NCI-H446 (cell line): ENCODE data around the gene NEMP2.
A peak's percentile ranks its signal among the peaks of the same experiment; 100 is the strongest.
"Not testable (repeated sequence)": the region's sequence is repeated elsewhere in the genome, so short reads cannot be mapped to it uniquely, and the experiment has no call there.

Source experiments
- DNase-seq, 2 experiments: peaks; one replicate each; lab custom pipeline; 2025; lab: John Stamatoyannopoulos, UW

Gene NEMP2

DNA sequence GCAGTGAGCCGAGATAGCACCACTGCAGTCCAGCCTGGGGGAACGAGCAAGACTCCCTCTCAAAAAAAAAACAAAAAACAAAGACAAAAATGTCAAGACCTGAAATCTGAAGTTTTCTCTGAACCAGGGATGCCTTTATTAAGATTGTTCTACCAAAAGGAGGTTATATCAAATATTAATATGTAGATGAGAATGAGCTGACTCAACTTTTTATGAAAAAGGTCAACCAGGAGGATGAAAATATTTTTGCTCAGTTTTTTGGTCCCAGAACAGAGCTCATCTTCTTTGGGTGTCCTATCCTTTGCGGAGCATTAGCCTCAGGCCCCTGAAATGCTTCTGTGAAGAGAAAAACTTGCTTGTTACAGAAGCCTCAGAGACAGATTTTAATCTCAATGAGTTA is 44.0 kb downstream of the NEMP2 start:
- DNase-seq: no peak

DNA sequence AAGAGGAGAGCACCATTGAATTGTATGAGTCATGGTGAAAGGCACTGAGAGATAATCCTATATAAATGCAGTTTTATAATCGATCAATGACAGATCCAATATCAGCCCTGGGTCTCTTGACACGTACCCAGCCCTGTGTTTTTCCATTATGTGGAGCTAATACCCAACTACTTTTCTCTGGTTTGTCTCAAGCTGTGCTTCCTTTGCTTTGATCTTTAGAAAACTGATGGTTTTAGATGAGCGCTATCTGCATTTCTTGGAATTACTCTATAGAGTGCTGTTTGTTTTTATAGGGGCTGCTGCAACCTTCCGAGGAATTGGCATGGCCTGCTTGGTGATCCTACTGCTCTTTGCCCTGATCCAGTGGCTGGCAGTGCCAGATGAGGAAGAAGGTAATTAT is 45.0 kb downstream of the NEMP2 start:
- no peak for DNase-seq

DNA sequence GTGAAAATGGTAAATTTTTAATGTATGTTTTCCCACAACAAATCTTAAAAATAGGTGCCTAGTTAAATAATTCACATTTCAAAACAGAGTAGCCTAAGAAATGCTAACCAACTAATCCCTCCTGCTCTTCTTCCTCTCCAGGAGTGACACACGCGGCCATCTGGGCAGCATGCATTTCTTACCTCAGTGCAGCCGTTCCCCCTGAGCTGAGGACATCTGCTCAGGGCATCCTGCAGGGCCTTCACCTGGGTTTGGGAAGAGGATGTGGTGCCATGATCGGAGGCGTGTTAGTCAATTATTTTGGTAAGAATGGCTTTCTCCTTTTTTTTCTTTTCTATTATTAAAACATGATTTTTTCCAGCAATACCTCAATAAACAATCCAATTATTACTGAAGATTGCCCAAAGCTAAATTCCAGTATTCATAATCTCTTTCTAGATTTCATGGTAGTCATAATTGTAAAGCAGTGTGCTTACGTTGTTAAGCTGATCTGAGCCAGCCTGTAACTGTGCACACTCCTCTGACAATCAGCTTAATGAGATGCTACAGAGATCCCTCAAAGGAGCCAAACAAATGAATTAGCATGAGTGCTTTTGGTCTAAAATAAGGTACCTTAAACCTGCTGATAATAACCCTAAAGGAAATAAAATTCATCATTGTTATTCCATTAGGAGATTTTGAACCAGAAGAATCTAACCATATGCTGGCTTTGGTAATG is 45.8 kb downstream of the NEMP2 start:
- no peak for DNase-seq

DNA sequence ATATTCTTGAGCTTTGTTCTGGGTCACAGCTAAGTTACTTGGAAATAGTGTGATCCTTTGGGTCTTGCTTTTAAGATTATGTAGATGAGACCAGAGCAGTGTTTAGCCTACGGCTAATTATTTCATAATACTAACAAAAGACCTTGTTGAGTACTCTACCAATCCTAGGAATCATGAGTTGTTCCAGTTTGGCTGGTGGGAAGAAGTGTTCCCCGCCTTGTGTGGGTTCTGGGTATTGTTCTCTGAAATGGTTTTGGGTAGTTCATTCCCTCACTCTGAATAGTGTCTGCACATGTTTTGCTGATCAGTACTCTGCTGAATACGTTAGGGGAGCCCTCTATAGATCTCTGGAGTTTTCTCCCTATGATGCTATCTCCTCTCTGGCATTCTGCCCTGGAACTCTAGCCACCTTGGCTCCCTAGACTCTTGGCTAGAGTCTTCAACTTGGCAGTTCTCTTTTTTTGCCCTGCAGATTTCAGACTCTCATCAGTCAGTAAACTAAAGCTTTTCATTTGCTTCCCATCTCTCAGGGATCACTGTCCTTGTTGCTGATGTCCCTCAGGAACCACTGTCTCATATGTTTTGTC is 48.4 kb downstream of the NEMP2 start:
- peak; percentile 79 to 94 for DNase-seq

DNA sequence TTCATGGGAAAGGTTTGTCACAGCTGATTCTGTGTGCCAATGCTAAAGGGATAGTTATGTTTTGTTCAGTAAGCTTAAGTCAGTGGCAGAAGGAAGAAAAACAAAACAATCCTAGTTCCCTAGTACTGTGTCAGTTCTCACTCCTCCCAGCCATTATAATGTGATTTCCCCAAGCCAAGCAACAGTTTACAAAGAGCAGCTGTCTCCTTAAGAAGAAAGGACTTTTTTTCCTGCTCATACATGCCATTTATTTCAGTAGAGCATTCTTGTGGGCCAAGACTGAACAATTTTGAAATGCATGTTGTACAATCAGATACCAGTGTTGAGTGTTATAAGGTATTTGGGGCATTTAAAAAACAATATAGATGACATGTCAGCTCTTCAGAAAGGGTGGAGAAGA is 52.1 kb downstream of the NEMP2 start:
- no peak for DNase-seq

DNA sequence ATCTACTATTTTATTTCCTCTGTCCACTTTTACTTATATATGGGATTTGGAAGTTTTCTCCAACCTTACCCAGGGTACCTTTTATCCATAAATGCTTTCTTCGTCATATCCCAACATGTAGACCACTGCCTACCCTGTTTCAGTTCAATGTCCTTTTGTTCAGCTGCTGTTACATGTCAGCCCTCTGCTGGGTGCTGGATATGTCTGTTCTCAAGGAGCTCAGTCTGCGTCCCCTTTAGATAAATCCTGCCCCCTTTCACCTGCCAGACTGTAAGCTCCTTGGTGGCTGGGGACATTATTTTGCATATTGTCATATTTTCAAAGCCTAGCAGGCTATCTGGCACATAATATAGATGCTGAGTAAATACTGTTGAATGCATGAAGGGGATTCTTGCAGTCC is 53.2 kb downstream of the NEMP2 start:
- no peak for DNase-seq

DNA sequence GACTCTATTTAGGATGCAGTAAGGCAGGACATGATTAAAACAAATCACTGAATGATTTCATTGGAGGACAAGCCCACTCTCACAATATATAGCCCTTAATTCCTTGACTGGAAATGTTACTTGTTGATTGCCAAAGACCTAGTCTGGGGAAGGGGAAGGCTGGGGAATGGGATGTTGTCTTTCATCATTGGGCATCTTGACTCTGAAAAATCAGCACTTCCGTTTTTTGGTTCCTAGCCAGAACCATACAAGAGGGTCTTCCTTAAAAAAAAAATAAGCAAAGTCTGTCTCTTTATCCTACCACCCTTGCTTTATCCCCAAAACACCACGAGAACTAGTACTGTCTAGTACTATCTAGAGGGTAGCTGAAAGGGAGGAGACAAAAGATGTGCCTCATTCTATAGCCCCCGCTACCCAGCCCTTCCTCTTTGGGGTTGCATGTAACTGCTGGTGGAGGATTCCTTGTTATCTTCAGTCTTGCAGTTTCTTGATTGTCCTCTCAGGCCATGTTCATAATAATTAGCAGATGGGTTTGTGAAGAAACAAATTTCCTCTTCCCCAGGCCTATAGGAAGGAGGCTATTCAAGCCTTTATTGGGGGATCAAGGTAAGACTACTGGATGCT is 55.8 kb downstream of the NEMP2 start:
- DNase-seq: no peak

DNA sequence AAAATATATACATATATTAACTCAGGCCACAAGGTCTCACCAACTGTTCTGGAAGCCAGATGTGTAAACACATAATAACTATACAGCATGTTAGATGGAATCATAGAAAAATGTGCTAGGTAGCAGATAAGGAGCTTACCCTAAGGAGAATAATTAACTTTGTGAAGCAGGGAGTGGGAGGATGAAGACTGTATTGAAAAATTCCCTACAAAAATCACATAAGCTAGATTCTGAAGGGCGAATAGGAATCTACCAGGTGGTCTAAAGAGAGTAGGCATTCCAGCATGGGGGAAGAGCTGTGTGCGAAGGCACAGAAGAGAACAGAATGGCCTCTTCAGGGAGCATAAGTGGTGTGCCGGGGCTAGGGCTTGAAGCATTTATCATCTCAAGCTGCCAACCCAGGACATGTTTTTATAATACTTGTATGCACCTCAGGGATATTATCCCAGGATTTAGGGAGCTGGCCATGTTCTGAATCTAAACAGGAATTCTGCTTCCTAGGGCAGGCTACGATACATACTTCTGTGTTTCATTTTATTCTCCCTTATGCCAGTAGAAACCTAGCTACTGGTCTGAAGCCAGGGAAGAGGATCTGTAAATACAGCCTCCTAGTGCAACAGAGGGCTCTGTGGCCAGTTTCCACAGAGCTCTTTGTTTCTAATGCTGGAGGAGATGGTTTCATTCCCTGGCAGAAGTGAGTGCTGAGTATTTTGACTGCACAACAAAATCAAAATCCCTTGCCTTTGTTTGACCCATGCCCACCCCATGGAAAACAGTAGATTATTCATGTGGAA is 56.7 kb downstream of the NEMP2 start:
- DNase-seq: peak; percentile 63 to 78

DNA sequence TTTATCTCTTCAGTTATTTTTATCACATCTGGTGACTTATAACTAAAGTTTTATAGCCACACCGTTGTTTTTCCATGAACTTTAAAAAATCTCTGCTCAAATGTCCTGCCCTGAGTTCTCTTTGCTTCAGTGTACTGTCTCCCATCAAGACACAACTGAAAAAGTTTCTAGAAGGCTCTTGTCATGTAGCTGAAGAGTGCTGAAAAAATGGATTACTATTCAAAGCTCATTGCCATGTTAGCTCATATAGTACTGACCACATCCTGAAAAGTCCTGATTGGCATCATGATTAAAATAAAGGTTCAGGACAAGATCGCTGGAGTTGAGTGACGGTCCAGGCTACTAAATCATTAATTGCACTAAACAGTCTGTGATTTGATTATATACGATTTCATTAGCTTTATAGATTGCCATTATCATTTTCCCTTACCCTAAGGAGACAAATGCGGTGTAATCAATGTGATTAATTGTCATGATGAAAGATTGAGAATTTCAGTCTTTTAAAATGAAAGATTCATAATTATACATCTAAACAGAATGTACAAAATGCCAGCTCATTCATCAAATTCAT is 64.2 kb downstream of the NEMP2 start:
- no peak for DNase-seq

DNA sequence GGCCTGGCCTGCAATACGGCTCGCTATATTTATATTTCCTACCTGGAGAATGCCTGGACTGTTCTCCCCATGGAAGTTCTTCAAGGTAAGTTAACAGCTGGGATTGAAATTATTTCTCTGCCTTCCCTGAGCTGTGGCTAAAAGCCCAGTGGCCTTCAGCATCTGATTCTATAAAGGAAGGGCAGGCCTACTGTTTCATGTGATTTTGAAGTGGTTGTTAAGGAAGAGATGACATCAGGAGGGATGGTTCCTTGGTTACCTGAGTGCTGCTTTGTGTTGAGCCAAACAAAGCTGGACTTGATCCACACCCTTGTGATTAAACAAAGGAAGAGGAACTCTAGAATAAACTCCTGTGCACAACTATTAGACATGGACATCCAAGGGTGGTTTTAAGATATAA is 64.8 kb downstream of the NEMP2 start:
- DNase-seq: peak; percentile 63 to 76

DNA sequence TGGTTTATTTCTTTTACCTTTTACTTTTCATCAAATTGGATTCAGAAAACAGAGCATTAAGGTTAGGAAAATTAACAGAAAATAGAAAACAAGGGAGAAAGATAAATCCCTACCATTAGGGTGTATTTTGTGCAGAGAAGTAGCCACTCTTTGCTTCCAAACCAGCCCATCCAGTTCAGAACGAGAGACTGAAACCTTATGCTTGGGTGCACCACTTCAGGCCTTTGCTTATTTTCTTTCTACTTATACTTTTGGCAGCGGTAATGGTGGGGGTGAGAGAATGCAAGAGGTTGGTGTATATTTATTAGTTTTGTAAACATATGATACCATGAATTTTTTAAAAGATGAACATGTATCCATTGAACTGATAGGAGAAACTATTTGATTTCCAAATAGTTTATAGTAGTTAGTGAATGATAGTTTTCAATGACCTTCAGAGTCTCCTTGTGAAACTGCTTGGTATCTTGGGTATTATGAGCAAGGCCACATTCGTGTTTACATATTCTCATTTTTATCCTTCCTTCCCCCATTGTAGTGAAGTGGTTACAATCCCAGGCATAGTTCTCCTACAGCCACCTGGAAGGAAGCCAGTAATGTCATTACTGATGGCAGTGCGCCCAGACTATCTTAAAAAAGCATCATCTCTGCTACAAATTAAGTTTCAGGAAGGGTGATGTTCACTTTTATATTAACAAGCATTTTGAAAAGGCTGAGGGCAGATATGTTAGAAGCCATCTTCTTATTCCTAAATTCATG is 65.5 kb downstream of the NEMP2 start:
- peak; percentile 96 for DNase-seq

DNA sequence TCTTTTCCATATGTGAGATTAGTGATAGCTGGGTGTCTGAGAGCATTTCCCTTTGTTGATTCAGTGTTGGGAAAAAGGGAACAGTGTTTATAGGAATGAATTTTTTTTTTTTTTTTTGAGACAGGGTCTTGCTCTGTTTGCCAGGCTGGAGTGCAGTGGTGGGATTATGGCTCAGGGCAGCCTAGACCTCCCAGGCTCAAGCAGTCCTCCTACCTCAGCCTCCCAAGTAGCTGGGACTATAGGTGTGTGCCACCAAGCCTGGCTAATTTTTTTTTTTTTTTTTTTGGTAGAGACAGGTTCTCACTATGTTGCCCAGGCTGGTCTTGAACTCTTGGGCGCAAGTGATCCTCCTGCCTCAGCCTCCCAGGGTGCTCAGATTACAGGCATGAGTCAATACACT is 66.2 kb downstream of the NEMP2 start:
- DNase-seq: not testable (repeated sequence)

DNA sequence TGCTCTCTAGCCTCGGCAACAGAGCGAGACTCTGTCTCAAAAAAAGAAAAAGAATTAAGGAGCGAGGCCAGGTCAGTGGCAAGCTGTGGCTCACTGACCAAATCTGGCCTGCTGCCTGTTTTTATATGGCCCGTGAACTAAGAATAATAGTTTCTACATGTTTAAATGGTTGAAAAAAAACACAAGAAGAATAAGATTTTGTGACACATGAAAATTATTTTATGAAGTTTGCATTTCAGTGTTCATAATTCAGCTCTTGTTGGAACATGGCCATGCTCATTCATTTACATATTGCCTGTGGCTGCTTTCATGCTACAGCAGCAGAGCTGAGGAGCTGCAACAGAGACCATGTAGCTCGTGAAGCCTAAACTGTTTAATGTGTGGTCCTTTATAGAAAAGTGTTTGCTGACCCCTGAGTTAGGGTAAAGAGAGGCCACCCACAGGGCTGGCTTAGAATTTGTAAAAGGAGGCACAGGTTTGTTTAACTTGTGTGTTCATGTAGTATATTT is 66.9 kb downstream of the NEMP2 start:
- peak; percentile 44 to 54 for DNase-seq

DNA sequence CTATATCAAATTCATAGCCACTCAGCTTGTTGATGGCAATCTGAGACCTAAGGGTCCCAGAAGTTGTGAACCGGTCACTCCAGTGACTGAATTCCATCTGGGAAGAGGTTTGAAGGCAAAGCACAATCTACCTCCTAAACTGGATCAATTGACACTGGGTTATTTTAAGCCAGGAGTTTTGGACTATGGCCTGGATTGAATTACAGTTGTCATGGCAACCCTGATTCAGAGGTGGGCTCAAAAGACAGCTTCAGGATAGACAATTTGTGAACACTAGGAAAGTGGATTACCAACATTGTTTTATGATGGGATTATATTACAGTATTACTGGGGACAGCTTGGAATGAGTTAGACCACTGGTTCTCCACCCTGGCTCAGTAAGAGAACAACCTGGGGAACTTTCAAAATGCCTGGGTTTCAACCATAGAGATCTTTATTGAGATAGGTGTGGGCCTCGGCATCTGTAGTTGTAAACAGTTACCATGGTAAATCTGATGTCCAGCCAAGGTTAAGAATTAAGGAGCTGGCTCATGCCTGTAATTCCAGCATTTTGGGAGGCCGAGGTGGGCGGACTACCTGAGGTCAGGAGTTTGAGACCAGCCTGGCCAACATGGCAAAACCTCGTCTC is 67.6 kb downstream of the NEMP2 start:
- peak; percentile 60 to 72 for DNase-seq

DNA sequence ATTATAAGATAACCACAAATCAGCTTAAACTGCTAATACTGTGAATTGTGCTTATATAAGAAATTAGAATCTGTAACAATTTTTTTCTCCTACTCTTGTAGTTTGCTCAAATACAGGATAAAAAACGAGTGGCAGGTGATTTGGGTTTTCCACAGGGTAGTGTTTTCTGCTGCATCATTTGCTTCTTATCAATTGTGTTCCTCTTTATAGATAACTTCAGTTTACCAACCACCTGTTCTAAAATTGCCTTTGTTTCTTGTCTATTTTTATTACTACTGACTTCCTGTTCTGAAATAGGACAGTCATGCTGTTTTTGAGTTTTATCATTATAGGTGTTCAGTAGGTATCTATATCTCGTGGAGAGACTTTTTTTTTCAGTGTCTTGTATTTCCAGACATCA is 69.5 kb downstream of the NEMP2 start:
- no peak for DNase-seq

DNA sequence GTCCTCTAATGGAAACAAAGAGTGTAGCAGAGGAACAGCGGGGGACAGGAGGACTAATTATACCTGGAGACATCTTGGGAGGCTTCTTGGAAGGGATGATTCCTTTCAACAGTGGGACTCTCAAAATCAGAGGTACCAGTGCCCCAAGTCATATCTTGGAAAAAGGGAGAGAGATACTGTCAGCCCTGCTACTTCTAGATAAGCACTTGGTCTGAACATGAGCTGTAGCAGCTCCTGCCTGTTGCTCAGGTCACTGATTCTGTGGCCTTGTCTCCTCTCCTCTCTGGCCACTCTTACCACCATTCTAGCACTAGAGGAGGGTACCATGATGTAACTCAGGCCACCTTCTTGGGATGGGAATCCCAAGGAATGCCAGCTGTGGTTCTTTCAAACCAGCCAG is 71.9 kb downstream of the NEMP2 start:
- no peak for DNase-seq

DNA sequence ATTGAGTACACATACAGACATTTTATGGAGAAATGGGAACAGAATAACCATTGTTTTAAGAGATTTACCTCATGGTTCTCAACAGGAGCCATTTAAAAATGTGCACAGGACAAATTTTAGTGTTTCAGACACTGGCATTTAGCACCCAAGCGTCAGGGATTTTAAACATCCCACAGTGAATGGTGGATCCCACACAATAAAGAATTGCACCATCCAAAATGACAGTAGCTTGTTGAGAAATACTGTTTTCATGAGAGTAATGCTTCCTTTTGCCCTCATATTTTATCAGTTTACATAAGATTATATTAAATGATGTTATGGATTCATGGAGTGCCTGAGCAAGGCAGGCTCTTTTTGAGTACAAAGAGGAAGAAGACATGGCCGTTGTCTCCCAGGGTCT is 72.3 kb downstream of the NEMP2 start:
- no peak for DNase-seq

DNA sequence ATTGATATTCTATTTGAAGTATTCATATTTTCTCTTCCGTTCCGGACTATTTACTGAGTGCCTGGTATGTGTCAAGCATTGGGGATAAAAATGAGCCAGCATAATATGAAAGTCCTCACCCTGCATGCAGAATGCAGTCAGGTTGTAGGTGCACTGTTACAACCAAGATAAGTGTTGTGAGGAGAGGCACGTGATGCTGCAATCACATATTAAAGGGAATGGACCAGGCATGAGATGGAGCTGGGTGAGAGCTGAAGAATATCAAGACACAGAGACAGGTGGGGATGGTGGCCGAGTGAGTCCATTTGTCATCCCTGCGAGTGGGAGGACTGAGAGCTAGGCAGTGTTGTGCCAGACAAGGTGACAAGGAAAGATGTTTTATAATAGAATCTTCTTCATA is 74.0 kb downstream of the NEMP2 start:
- DNase-seq: no peak

DNA sequence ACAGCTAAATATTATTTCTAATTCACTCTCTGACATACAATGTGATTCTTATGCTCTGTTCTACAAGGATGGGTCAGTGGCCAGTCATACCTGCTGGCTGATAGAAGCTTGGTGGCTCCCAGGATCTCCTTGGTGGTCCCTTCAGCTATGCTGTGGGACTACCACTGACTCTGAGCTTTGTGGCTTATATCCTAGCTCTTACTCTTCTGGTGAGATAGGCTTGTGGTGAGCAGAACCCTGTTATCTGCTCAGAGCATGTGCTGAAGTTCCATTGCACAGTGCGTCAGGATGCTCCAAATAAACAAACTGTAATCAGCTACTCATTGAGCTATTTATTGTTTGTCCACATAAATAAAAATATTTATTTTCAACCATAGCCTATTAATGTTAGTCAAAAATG is 74.6 kb downstream of the NEMP2 start:
- DNase-seq: no peak

DNA sequence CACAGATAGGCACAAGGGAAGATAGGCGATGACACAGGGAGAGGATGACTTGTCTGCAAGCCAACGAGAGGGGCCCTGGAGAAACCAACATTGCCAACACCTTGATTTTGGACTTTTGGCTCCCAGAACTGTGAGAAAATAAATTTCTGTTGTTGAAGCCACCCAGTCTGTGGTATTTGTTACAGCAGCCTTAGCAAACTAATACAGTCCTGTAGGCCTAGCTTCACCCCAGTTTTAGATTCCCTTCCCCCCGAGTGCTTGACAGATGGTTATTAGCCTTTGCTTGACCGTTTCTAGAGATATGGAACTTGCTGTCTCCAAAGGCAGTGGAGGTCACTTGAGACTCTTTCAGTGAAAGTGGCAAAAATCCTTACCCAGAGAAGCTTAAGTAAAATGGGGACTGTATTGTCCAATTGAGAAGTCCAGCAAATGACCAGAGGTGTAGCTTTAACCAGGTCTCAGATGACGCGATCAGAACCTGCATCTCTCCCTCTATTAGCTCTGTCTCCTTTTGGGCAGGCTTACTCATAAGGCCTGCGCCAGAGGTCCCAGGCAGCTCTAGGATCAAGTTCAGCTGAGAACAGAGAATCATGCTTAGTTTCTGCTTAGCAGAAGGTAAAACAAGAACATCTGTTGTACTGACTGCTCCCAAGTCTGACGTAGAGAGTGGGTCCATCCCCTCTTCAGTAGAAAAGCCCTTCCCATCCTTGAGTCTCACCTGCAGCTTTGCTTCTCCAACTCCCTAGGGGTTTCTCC is 76.0 kb downstream of the NEMP2 start:
- DNase-seq: peak in 1 of 2 experiments; percentile 43
